ENCODE results near the gene TENM4.

- TF ChIP-seq HNF1B (CRISPR knock-in tag; IDR thresholded peaks at IDR 0.05) = no peak
- TF ChIP-seq FOXO1 (CRISPR knock-in tag; IDR thresholded peaks at IDR 0.05) = no peak
- TF ChIP-seq HOXA7 (CRISPR knock-in tag; IDR thresholded peaks at IDR 0.05) = no peak
- TF ChIP-seq CTCF (CRISPR knock-in tag; IDR thresholded peaks at IDR 0.05) = no peak
- no peak for TF ChIP-seq PHF21A (CRISPR knock-in tag; IDR thresholded peaks at IDR 0.05)
- TF ChIP-seq ZNF776 (CRISPR knock-in tag; IDR thresholded peaks at IDR 0.05) = no peak
- no peak for TF ChIP-seq ATF6 (CRISPR knock-in tag; conservative IDR thresholded peaks at IDR 0.05)
- no peak for TF ChIP-seq THAP8 (CRISPR knock-in tag; IDR thresholded peaks at IDR 0.05; ENCODE audit: borderline replicate concordance)
- no peak for TF ChIP-seq REST (IDR thresholded peaks at IDR 0.05; ENCODE audit: borderline replicate concordance in 1 of 2, low read depth in 1 of 2, low read length in 2 of 2)
- no peak for TF ChIP-seq REL (CRISPR knock-in tag; conservative IDR thresholded peaks at IDR 0.05)
- TF ChIP-seq E2F1 (CRISPR knock-in tag; IDR thresholded peaks at IDR 0.05) = no peak
- no peak for TF ChIP-seq TAF1 (CRISPR knock-in tag; IDR thresholded peaks at IDR 0.05)
- no peak for TF ChIP-seq ZNF549 (CRISPR knock-in tag; IDR thresholded peaks at IDR 0.05)
These were observed 343.5 kb downstream of the TENM4 start for GRCh38 chr11:79097246-79097875.

Measured in HepG2 (cell line).